Effector memory CD8-positive, alpha-beta T cell (primary cell): ENCODE results near the gene TUBG2.

Experiments used
- ATAC-seq: fragments of 150-1000 bp; cut with Tn5 transposase; replicated peaks from 2 replicates; pipeline ENCODE4 v1.10.0; 2021; ENCODE audit warnings: mild to moderate bottlenecking, moderate library complexity
- DNase-seq, 3 experiments: peaks; one replicate each; pipeline ENCODE4 v3.0.0; 2021
- H3K27ac Mint-ChIP-seq, 2 donors: one replicate each; pipeline ENCODE4 v1.8.0; 2022; ENCODE audit warnings: mild to moderate bottlenecking in 2 of 2, mixed read lengths in 2 of 2, moderate library complexity in 2 of 2
- H3K27me3 Mint-ChIP-seq, 2 donors: one replicate each; pipeline ENCODE4 v1.8.0; 2022; ENCODE audit warnings: mixed read lengths in 2 of 2
- H3K36me3 Mint-ChIP-seq: one replicate; pipeline ENCODE4 v1.8.0; 2022; ENCODE audit warnings: mild to moderate bottlenecking, moderate library complexity, mixed read lengths; ENCODE audit not compliant: insufficient read depth
- H3K4me1 Mint-ChIP-seq, 2 donors: one replicate each; pipeline ENCODE4 v1.8.0; 2022; ENCODE audit warnings: low read depth in 2 of 2, mixed read lengths in 2 of 2
- H3K4me3 Mint-ChIP-seq, 2 donors: one replicate each; pipeline ENCODE4 v1.8.0; 2022; ENCODE audit warnings: mild to moderate bottlenecking in 2 of 2, mixed read lengths in 2 of 2, moderate library complexity in 2 of 2
- H3K9me3 Mint-ChIP-seq, 2 donors: one replicate each; pipeline ENCODE4 v1.8.0; 2022; ENCODE audit warnings: mixed read lengths in 2 of 2

Gene TUBG2

DNA sequence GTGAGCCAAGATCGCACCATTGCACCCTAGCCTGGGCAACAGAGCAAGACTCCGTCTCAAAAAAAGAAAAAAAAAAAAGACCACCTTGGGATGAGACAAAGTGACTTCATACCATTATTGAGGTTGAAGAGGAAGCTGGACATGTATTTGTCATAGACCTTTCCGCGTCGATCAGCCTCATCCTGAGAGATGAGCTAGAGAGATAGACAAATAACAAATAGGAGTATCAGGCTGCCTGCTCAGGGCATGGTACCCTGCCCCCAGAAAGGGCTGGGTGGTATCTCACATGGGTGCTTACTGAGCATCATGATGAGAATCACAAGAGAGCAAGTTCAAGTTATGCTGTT is 45.4 kb downstream of the TUBG2 start:
- no peak for DNase-seq
- Mint-ChIP-seq H3K36me3 (peaks cover 74% of the 10 kb centered on the region), H3K4me1 (peaks cover 10 to 22% of the 10 kb centered on the region in 2 donors), H3K4me3 (no peak overlapping the region), H3K9me3 (no peaks in the 10 kb centered on the region), H3K27ac (no peak overlapping the region), H3K27me3 (no peaks in the 10 kb centered on the region)
- no peak for ATAC-seq

DNA sequence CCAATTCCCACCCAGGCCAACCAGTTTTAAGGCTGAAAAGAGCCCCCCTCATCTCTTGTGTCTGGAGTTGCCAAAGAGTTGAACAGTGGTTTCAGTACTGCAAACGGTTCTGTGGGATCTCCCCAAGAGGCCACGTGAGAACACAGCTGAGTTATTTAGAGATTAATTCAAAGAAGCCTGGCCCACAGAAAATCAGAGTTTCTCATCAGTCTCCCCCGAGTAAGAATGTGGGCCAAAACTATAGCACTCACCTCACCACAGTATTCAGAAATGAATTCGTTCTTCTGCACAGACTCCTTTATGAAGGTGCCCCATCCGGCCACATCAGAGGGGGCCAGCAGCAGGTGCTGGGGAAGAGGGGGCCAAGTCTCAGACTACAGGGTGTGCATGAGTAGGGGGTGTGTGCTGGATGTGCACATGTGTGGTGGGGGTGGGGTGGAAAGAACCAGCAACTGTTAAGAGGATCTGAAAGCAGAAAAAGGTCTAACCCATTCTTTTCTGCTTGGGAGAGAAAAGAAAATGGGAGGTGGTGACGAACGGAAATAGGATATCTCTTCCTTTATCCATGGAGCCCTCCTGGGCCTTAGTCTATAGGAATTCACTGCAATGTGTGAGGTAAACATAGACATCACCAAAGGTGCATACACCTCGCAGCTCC is 45.9 kb downstream of the TUBG2 start:
- no peak overlapping the region for H3K27ac Mint-ChIP-seq
- no peak for DNase-seq
- H3K27me3 Mint-ChIP-seq: no peaks in the 10 kb centered on the region
- no peak overlapping the region for H3K4me3 Mint-ChIP-seq
- H3K9me3 Mint-ChIP-seq: no peaks in the 10 kb centered on the region
- peaks cover 79% of the 10 kb centered on the region for H3K36me3 Mint-ChIP-seq
- peaks cover 10 to 22% of the 10 kb centered on the region in 2 donors for H3K4me1 Mint-ChIP-seq
- no peak for ATAC-seq

DNA sequence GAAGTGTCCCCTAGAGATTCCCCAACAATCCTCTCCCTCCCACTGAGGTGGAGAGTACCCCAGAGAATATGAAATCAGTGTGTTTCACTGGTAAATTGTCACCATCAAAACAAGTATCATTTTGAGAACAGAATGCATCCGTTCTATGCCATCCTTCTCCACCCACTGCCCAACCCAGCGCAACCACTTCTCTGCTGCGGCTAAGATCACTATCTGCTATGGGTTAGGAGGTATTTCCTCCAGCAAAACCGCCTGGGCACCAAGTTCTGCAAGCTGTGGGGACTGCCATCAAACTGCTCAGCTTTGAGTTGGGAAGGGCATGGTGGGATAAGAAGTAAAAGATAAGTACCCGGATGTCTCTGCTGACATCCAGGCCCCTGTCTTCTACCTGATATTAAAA is 47.6 kb downstream of the TUBG2 start:
- DNase-seq (peak in 2 of 3 experiments; percentile 34 to 46), ATAC-seq (peak; percentile 96)
- Mint-ChIP-seq H3K4me3 (peak overlapping the region in 1 of 2 donors; percentile 58), H3K36me3 (peaks cover 96% of the 10 kb centered on the region), H3K4me1 (peaks cover 10 to 22% of the 10 kb centered on the region in 2 donors), H3K27ac (no peak overlapping the region), H3K9me3 (no peaks in the 10 kb centered on the region), H3K27me3 (no peaks in the 10 kb centered on the region)

DNA sequence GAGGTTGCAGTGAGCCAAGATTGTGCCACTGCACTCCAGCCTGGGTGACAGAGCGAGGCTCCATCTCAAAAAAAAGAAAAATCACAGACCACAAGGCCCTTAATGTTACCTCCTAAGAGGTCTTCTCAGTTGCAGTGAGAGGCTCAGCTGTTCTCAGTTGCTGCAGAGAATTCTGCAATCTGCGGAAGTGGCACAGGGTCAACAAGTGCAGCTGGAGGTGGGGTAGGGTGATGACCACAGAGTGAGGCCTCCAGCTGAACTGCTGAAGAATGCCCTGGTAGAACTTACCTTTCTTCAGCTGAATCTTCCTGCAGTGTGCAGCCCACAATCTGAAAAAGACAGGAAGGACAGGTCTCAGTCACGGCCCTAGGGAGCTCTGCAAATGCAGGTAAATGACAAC is 49.5 kb downstream of the TUBG2 start:
- Mint-ChIP-seq H3K4me1 (peaks cover 10 to 22% of the 10 kb centered on the region in 2 donors), H3K9me3 (no peaks in the 10 kb centered on the region), H3K27me3 (no peaks in the 10 kb centered on the region), H3K36me3 (peaks cover 98% of the 10 kb centered on the region), H3K4me3 (peak overlapping the region in 1 of 2 donors; percentile 17), H3K27ac (no peak overlapping the region)
- DNase-seq: no peak
- ATAC-seq: peak; percentile 51

DNA sequence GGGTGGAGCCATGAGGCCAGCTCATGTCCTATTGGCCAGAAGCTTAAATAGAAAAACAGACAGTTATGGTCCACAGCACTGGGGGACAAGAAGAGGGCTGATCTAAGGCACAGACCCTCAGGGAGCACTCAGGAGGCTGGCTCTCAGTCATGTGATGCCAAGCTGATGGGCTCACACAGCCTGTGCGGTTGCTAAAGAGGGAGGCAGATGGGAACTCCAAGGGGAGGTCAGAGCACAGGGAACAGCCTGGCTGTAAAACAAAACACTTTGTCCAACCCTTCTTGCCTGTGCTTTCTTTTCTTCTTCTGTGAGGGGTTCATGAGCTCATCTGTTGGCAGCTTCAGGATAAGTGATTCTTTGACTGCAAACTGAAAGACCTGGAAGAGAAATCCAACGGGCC is 50.5 kb downstream of the TUBG2 start:
- peaks cover 10 to 22% of the 10 kb centered on the region in 2 donors for H3K4me1 Mint-ChIP-seq
- no peak overlapping the region for H3K4me3 Mint-ChIP-seq
- DNase-seq: no peak
- no peak for ATAC-seq
- no peaks in the 10 kb centered on the region for H3K9me3 Mint-ChIP-seq
- no peaks in the 10 kb centered on the region for H3K27me3 Mint-ChIP-seq
- H3K36me3 Mint-ChIP-seq: peaks cover 96% of the 10 kb centered on the region
- no peak overlapping the region for H3K27ac Mint-ChIP-seq
